Measurements from ENCODE around the gene NBEAL2.
"Not testable (repeated sequence)": the region's sequence is repeated elsewhere in the genome, so short reads cannot be mapped to it uniquely, and the experiment has no call there.

Gene NBEAL2

DNA sequence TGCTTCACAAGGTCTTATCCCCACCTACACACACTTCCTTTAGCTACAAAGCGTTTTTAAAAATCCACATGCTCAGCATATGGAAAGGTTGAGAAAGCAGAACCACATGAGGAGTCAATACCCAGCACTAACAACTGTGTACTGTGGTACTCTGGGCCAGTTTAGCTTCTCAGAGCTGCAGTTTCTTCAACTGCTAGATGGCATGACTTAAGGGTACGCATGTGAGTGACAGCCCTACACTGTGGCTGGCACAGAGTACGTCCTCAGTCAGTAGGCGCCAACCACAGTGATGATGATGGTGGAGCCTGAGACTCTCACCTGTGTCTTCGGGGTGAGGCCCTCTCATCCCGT is 20.3 kb upstream of the NBEAL2 start:
- TF ChIP-seq HDGF (IDR thresholded peaks at IDR 0.05; ENCODE audit: borderline replicate concordance): no peak
- TF ChIP-seq SP1 (IDR thresholded peaks at IDR 0.05): no peak
- no peak for TF ChIP-seq ZNF384 (IDR thresholded peaks at IDR 0.05)
- TF ChIP-seq TARDBP (IDR thresholded peaks at IDR 0.05): no peak
- ChIA-PET POLR2A (interaction anchor here (1.0 kb wide), 1 partner anchor 17 kb away, joined by 3 read pairs; no protein-coding TSS in a partner anchor), CTCF (no interaction called here)
- DNase-seq (ENCODE audit: extremely low spot score): no peak

DNA sequence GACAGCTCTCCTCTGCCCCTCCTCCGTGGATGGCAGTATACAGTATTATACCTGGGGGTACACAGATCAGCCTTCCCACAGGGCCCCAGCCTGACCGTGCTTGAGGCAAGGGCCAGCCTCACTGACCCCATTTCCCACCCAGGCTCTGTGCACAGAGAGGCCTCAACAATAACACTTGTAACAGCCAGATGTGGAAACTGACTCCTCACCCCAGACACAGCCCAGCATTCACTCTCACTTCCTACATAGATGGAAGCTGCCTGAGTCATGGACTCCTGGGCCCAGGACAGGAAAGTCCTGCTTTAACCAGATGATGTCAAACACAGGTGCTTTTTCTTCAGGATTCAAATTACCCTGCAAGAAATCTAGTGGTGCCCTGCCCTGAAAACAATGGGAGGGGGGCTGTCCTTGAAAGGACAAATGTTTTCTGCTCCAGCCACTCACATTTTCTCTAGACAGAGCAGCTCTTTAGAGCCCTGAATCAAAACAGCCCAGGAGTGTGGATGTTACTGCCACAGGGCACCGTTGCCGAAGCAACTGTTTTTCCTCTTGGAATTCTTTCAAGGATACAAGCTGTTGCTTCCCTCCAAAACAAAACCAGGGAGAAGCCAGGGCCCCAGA is 19.3 kb upstream of the NBEAL2 start:
- ChIA-PET POLR2A (no interaction called here), CTCF (no interaction called here)
- TF ChIP-seq LEF1 (IDR thresholded peaks at IDR 0.05; ENCODE audit: borderline replicate concordance) (no peak), NFRKB (IDR thresholded peaks at IDR 0.05) (no peak), SUZ12 (IDR thresholded peaks at IDR 0.05) (no peak), ZNF384 (IDR thresholded peaks at IDR 0.05) (no peak), L3MBTL2 (conservative IDR thresholded peaks at IDR 0.05) (no peak), FOXK2 (IDR thresholded peaks at IDR 0.05) (no peak), FOXM1 (IDR thresholded peaks at IDR 0.05; ENCODE audit: borderline replicate concordance) (no peak), HDGF (IDR thresholded peaks at IDR 0.05; ENCODE audit: borderline replicate concordance) (no peak)
- TF ChIP-seq, protein P1, sequence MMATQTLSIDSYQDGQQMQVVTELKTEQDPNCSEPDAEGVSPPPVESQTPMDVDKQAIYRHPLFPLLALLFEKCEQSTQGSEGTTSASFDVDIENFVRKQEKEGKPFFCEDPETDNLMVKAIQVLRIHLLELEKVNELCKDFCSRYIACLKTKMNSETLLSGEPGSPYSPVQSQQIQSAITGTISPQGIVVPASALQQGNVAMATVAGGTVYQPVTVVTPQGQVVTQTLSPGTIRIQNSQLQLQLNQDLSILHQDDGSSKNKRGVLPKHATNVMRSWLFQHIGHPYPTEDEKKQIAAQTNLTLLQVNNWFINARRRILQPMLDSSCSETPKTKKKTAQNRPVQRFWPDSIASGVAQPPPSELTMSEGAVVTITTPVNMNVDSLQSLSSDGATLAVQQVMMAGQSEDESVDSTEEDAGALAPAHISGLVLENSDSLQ (IDR thresholded peaks at IDR 0.05): no peak
- no peak for DNase-seq (ENCODE audit: extremely low spot score)

DNA sequence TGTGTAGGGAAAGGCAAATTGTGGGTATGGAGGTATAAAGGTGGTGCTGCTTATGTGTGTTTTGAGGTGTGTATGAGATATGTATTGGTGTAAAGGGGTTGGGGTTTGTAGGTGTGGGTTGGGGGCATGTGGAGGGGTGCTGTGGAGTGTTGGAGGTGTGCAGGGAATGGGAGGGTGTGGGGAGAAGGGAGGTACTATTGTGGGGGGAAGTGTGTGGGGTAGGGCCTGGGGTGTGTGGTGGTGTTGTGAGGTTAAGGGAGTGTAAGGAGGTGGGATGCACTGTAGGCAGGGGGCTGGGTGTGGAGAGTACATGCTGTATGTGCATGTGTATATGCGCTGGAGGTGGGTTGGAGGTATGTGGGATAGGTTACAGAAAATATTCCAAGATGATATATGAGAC is 18.6 kb upstream of the NBEAL2 start:
- TF ChIP-seq HDGF (IDR thresholded peaks at IDR 0.05; ENCODE audit: borderline replicate concordance) (no peak), ELF4 (IDR thresholded peaks at IDR 0.05) (no peak), SUZ12 (IDR thresholded peaks at IDR 0.05) (no peak)
- CTCF ChIA-PET: no interaction called here
- DNase-seq (ENCODE audit: extremely low spot score): no peak
- POLR2A ChIA-PET: no interaction called here

DNA sequence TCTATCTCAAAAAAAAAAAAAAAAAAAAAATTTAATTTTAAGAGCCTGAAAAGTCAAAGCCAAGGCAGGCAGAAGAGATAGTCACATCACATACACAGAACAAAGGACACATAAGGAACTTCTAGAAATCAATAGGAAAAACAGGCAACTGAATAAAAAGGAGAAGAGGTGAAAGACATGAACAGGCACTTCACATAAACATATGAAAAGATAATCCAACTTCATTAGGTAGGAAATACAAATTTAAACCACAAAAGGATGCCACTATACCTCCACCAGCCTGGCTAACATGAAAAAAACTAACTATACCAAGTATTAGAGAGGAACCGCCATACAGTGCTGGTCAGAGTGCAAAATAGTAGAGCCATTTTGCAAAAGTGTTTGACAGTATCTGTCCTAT is 17.0 kb upstream of the NBEAL2 start:
- TF ChIP-seq ARNT (IDR thresholded peaks at IDR 0.05): no peak
- TF ChIP-seq FOXK2 (IDR thresholded peaks at IDR 0.05): no peak
- no peak for TF ChIP-seq BHLHE40 (IDR thresholded peaks at IDR 0.05; ENCODE audit: borderline replicate concordance)
- no peak for TF ChIP-seq FOXA1 (IDR thresholded peaks at IDR 0.05)
- no peak for TF ChIP-seq LEF1 (IDR thresholded peaks at IDR 0.05; ENCODE audit: borderline replicate concordance)
- no peak for DNase-seq (ENCODE audit: extremely low spot score)
- POLR2A ChIA-PET: no interaction called here
- CTCF ChIA-PET: no interaction called here

DNA sequence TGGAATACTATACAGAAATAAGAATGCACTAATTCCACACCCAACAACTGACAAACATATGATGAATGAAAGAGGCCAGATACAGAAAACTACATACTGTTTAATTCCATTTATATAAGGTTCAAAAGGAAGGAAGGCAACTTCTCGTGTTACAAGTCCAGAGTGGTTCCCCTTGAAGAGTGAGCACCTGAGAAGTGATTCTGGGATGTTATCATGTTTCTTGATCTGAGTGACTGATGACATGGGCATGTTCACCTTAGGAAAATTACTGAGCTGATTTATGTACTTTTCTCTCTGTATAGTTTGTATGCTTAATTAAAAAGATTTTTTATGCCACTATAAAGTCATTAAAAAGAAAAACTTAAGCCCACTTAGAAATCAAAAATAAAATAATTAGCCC is 16.5 kb upstream of the NBEAL2 start:
- TF ChIP-seq TARDBP (IDR thresholded peaks at IDR 0.05) (no peak), CTBP1 (IDR thresholded peaks at IDR 0.05; ENCODE audit: borderline replicate concordance) (no peak), ARNT (IDR thresholded peaks at IDR 0.05) (no peak), SP1 (IDR thresholded peaks at IDR 0.05) (no peak), BHLHE40 (IDR thresholded peaks at IDR 0.05; ENCODE audit: borderline replicate concordance) (no peak), LEF1 (IDR thresholded peaks at IDR 0.05; ENCODE audit: borderline replicate concordance) (no peak), L3MBTL2 (conservative IDR thresholded peaks at IDR 0.05) (no peak), NFRKB (IDR thresholded peaks at IDR 0.05) (no peak), FOXM1 (IDR thresholded peaks at IDR 0.05; ENCODE audit: borderline replicate concordance) (no peak)
- TF ChIP-seq, protein P1 (IDR thresholded peaks at IDR 0.05): no peak
- no peak for DNase-seq (ENCODE audit: extremely low spot score)
- ChIA-PET POLR2A (no interaction called here), CTCF (no interaction called here)

DNA sequence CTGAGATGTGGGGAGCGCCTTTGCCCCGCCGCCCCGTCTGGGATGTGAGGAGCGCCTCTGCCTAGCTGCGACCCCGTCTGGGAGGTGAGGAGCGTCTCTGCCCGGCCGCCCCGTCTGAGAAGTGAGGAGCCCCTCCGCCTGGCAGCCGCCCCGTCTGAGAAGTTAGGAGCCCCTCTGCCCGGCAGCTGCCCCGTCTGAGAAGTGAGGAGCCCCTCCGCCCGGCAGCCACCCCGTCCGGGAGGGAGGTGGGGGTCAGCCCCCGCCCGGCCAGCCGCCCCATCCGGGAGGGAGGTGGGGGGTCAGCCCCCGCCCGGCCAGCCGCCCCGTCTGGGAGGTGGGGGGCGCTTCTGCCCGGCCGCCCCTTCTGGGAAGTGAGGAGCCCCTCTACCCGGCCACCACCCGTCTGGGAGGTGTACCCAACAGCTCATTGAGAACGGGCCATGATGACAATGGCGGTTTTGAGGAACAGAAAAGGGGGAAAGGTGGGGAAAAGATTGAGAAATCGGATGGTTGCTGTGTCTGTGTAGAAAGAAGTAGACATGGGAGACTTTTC is 15.4 kb upstream of the NBEAL2 start:
- POLR2A ChIA-PET; CTCF ChIA-PET; DNase-seq (ENCODE audit: extremely low spot score): not testable (repeated sequence)

DNA sequence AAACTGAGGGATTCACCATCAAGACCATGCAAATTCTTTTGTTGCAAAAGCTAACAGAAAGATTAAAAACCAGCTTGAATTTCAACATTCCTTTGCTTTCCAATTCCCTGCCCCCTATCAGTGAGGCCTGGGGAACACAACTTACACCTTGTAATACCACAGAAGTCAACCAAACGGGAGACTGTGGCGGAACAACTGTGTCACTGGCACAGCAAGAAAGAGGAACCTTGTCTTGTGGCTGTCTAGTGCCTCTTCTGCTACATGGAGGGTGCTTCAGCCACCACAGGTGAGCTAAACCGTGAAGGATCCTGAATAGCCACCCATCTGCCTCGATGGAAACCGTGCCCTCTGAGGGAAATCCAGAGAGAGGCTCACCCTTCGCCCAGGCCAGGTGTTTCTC is 14.3 kb upstream of the NBEAL2 start:
- POLR2A ChIA-PET: interaction anchor here (1.1 kb wide), 1 partner anchor 12 kb away, joined by 5 read pairs; the partner anchor contains the start of gene CCDC12
- CTCF ChIA-PET: no interaction called here

More for the DNA sequence above, 14.3 kb upstream of the NBEAL2 start:
- no peak for DNase-seq (ENCODE audit: extremely low spot score)
- TF ChIP-seq ZNF384 (IDR thresholded peaks at IDR 0.05) (no peak), FOXM1 (IDR thresholded peaks at IDR 0.05; ENCODE audit: borderline replicate concordance) (no peak), TARDBP (IDR thresholded peaks at IDR 0.05) (no peak), CTBP1 (IDR thresholded peaks at IDR 0.05; ENCODE audit: borderline replicate concordance) (no peak), LEF1 (IDR thresholded peaks at IDR 0.05; ENCODE audit: borderline replicate concordance) (no peak), BHLHE40 (IDR thresholded peaks at IDR 0.05; ENCODE audit: borderline replicate concordance) (no peak), FOXA1 (IDR thresholded peaks at IDR 0.05) (no peak)
- TF ChIP-seq, protein P1 (IDR thresholded peaks at IDR 0.05): no peak

All from HEK293T (cell line).